ENCODE data around the gene VGF.
"Not testable (repeated sequence)": the region's sequence is repeated elsewhere in the genome, so short reads cannot be mapped to it uniquely, and the experiment has no call there.

Gene VGF

GRCh38 chr7:101124376-101125056 is 40.9 kb downstream of the VGF start:
- TF ChIP-seq CTCF (IDR thresholded peaks at IDR 0.05): no peak
- no peaks in the 10 kb centered on the region for H3K36me3 ChIP-seq
- H3K27me3 ChIP-seq: no peaks in the 10 kb centered on the region
- intact Hi-C loops (cut with DNase I; ENCODE audit: low total_unique reads): no loop called here
- peak overlapping the region; percentile 89 to 98 for H3K27ac ChIP-seq
- no peak for DNase-seq
- H3K4me3 ChIP-seq: no peak overlapping the region
- no peaks in the 10 kb centered on the region for H3K9me3 ChIP-seq
- peaks cover 5 to 97% (median 74%) of the 10 kb centered on the region in 4 donors for H3K4me1 ChIP-seq

- TF ChIP-seq CTCF (IDR thresholded peaks at IDR 0.05): no peak
Measured at GRCh38 chr7:101123703-101124068, 41.7 kb downstream of the VGF start.

GRCh38 chr7:101122933-101123702 is 42.3 kb downstream of the VGF start:
- Histone ChIP-seq H3K27me3 (no peaks in the 10 kb centered on the region), H3K4me1 (peaks cover 5 to 97% (median 79%) of the 10 kb centered on the region in 4 donors), H3K4me3 (peak overlapping the region; percentile 50 to 52), H3K27ac (peak overlapping the region; percentile 89 to 98), H3K9me3 (no peaks in the 10 kb centered on the region), H3K36me3 (no peaks in the 10 kb centered on the region)
- DNase-seq: no peak
- intact Hi-C loops (cut with DNase I; ENCODE audit: low total_unique reads): no loop called here
- no peak for TF ChIP-seq CTCF (IDR thresholded peaks at IDR 0.05)

More at GRCh38 chr7:101123703-101124068, 41.7 kb downstream of the VGF start:
- DNase-seq: no peak
- Histone ChIP-seq H3K4me3 (no peak overlapping the region), H3K27ac (peak overlapping the region; percentile 89 to 98), H3K4me1 (peaks cover 5 to 97% (median 80%) of the 10 kb centered on the region in 4 donors), H3K36me3 (no peaks in the 10 kb centered on the region), H3K27me3 (no peaks in the 10 kb centered on the region), H3K9me3 (no peaks in the 10 kb centered on the region)
- intact Hi-C loops (cut with DNase I; ENCODE audit: low total_unique reads): no loop called here

- H3K27me3 ChIP-seq: no peaks in the 10 kb centered on the region
- intact Hi-C loops (cut with DNase I; ENCODE audit: low total_unique reads): no loop called here
- peak overlapping the region; percentile 89 to 98 for H3K27ac ChIP-seq
- no peaks in the 10 kb centered on the region for H3K9me3 ChIP-seq
- H3K4me3 ChIP-seq: peak overlapping the region; percentile 50 to 52
- DNase-seq: peak; percentile 92 to 97
- TF ChIP-seq CTCF (IDR thresholded peaks at IDR 0.05): no peak
- H3K4me1 ChIP-seq: peaks cover 5 to 98% (median 82%) of the 10 kb centered on the region in 4 donors
- no peaks in the 10 kb centered on the region for H3K36me3 ChIP-seq
Measured at GRCh38 chr7:101121991-101122932, 43.1 kb downstream of the VGF start.

- H3K27me3 ChIP-seq; intact Hi-C loops (cut with DNase I; ENCODE audit: low total_unique reads); H3K36me3 ChIP-seq; H3K9me3 ChIP-seq; DNase-seq: not testable (repeated sequence)
- Histone ChIP-seq H3K27ac (peak overlapping the region; percentile 89 to 98), H3K4me1 (peaks cover 5 to 97% (median 80%) of the 10 kb centered on the region in 4 donors), H3K4me3 (peak overlapping the region; percentile 50 to 52)
Measured at GRCh38 chr7:101121631-101121990, 43.8 kb downstream of the VGF start.
